ENCODE results near the gene DES.

Gene DES

GRCh38 chr2:219448776-219449341 is 30.7 kb downstream of the DES start:
- TF ChIP-seq CTCF (IDR thresholded peaks at IDR 0.05; ENCODE audit: low read length, missing control alignments), result no peak
- DNase-seq (ENCODE audit: low read depth), result no peak
- H3K4me3 ChIP-seq (replicated peaks; ENCODE audit: low read depth, low read length), result no peak overlapping the region

GRCh38 chr2:219449609-219450008 is 31.4 kb downstream of the DES start:
- no peak for TF ChIP-seq CTCF (IDR thresholded peaks at IDR 0.05; ENCODE audit: low read length, missing control alignments)
- no peak for DNase-seq (ENCODE audit: low read depth)
- no peak overlapping the region for H3K4me3 ChIP-seq (replicated peaks; ENCODE audit: low read depth, low read length)

- no peak for TF ChIP-seq CTCF (IDR thresholded peaks at IDR 0.05; ENCODE audit: low read length, missing control alignments)
- H3K4me3 ChIP-seq (replicated peaks; ENCODE audit: low read depth, low read length), result no peak overlapping the region
- peak; percentile 30 for DNase-seq (ENCODE audit: low read depth)
Measured at GRCh38 chr2:219451661-219452360, 33.6 kb downstream of the DES start.

GRCh38 chr2:219452361-219453317 is 34.5 kb downstream of the DES start:
- DNase-seq (ENCODE audit: low read depth), result peak; percentile 94
- TF ChIP-seq CTCF (IDR thresholded peaks at IDR 0.05; ENCODE audit: low read length, missing control alignments), result no peak
- no peak overlapping the region for H3K4me3 ChIP-seq (replicated peaks; ENCODE audit: low read depth, low read length)

- TF ChIP-seq CTCF (IDR thresholded peaks at IDR 0.05; ENCODE audit: low read length, missing control alignments), result no peak
- DNase-seq (ENCODE audit: low read depth), result peak; percentile 92
- H3K4me3 ChIP-seq (replicated peaks; ENCODE audit: low read depth, low read length), result no peak overlapping the region
Measured at GRCh38 chr2:219453671-219454590, 35.8 kb downstream of the DES start.

- TF ChIP-seq CTCF (IDR thresholded peaks at IDR 0.05; ENCODE audit: low read length, missing control alignments), result no peak
- H3K4me3 ChIP-seq (replicated peaks; ENCODE audit: low read depth, low read length), result no peak overlapping the region
- no peak for DNase-seq (ENCODE audit: low read depth)
Measured at GRCh38 chr2:219455581-219455980, 37.4 kb downstream of the DES start.

All from fibroblast of pulmonary artery (primary cell).